SU-DHL-6 (cell line): ENCODE data around the gene DCAF17.

Source experiments
- H2AFZ ChIP-seq: fragments of 200-600 bp; sonication (generic); 2 replicates; pipeline ENCODE4 v1.6.1; 2014; ENCODE audit warnings: low read depth, mild to moderate bottlenecking, moderate library complexity, mixed read lengths, antibody characterized with exemption, low read length; ENCODE audit not compliant: severe bottlenecking
- H3F3A ChIP-seq: fragments of 200-600 bp; shearing (Covaris generic); 2 replicates; pipeline ENCODE4 v1.6.0; 2016; ENCODE audit warnings: antibody characterized with exemption, mild to moderate bottlenecking; ENCODE audit not compliant: insufficient read depth
- H3K27ac ChIP-seq: fragments of 200-600 bp; sonication (generic); 2 replicates; pipeline ENCODE4 v1.5.1; 2016; ENCODE audit warnings: low read depth, mild to moderate bottlenecking, low read length, moderate library complexity, mixed read lengths
- H3K27me3 ChIP-seq: fragments of 200-600 bp; sonication (generic), shearing (Covaris generic); 2 replicates; pipeline ENCODE4 v1.6.0; 2014; ENCODE audit warnings: mild to moderate bottlenecking, low read length
- H3K36me3 ChIP-seq: fragments of 200-600 bp; sonication (generic); 2 replicates; pipeline ENCODE4 v1.6.1; 2014; ENCODE audit warnings: mild to moderate bottlenecking, low read length, mixed read lengths
- H3K4me2 ChIP-seq: fragments of 300-600, 200-600 bp; shearing (Covaris generic), sonication (generic); 2 replicates; pipeline ENCODE4 v1.6.0; 2014; ENCODE audit warnings: low read length, low read depth, mild to moderate bottlenecking; ENCODE audit not compliant: poor library complexity, severe bottlenecking
- H3K4me3 ChIP-seq: fragments of 200-600 bp; sonication (generic); 2 replicates; pipeline ENCODE4 v1.5.1; 2014; ENCODE audit warnings: antibody characterized with exemption, low read length, mild to moderate bottlenecking, mixed read lengths; ENCODE audit not compliant: insufficient read depth, poor library complexity, severe bottlenecking
- H3K79me2 ChIP-seq: fragments of 200-600 bp; sonication (generic); 2 replicates; pipeline ENCODE4 v1.6.1; 2014; ENCODE audit warnings: mild to moderate bottlenecking, low read length, moderate library complexity; ENCODE audit not compliant: insufficient read depth
- H3K9ac ChIP-seq: fragments of 200-600 bp; sonication (generic); 2 replicates; pipeline ENCODE4 v1.7.0; 2014; ENCODE audit warnings: mild to moderate bottlenecking, low read length
- H3K9me2 ChIP-seq: fragments of 200-600 bp; sonication (generic); replicated peaks from 2 replicates; pipeline ENCODE4 v1.6.1; 2014; ENCODE audit warnings: low read length; ENCODE audit not compliant: insufficient read depth
- H3K9me3 ChIP-seq: fragments of 200-600 bp; sonication (generic); 2 replicates; pipeline ENCODE4 v1.6.1; 2014; ENCODE audit warnings: low read length, mixed read lengths; ENCODE audit not compliant: insufficient read depth
- H4K20me1 ChIP-seq: fragments of 200-600 bp; sonication (generic); 2 replicates; pipeline ENCODE4 v1.6.1; 2014; ENCODE audit warnings: low read depth, mild to moderate bottlenecking, antibody characterized with exemption, low read length, moderate library complexity, mixed read lengths
- CTCF ChIP-seq: fragments of 200-600 bp; sonication (generic); IDR thresholded peaks from one replicate; pipeline ENCODE4 v1.5.1; 2017; ENCODE audit warnings: antibody characterized with exemption, mild to moderate bottlenecking, low read length, moderate library complexity; ENCODE audit not compliant: insufficient read depth, poor library complexity, severe bottlenecking
- EZH2phosphoT487 ChIP-seq: fragments of 200-600 bp; sonication (generic), shearing (Covaris generic); conservative IDR thresholded peaks from 2 replicates; pipeline ENCODE4 v1.6.1; 2018; ENCODE audit warnings: mild to moderate bottlenecking, antibody characterized with exemption, low read length, moderate library complexity, mixed read lengths

DCAF17 gene

GRCh38 chr2:171522788-171523087 is 88.7 kb downstream of the DCAF17 start:
- no peaks in the 10 kb centered on the region for H3K9me2 ChIP-seq
- no peaks in the 10 kb centered on the region for H3K9me3 ChIP-seq
- no peaks in the 10 kb centered on the region for H3F3A ChIP-seq
- H3K36me3 ChIP-seq: no peaks in the 10 kb centered on the region
- H3K9ac ChIP-seq: no peak overlapping the region
- H3K79me2 ChIP-seq: no peaks in the 10 kb centered on the region
- H2AFZ ChIP-seq: no peak overlapping the region
- no peak for TF ChIP-seq CTCF
- no peak for TF ChIP-seq EZH2phosphoT487
- no peak overlapping the region for H3K27ac ChIP-seq
- peak overlapping the region; percentile 38 for H3K4me2 ChIP-seq
- no peaks in the 10 kb centered on the region for H4K20me1 ChIP-seq
- no peaks in the 10 kb centered on the region for H3K27me3 ChIP-seq
- no peak overlapping the region for H3K4me3 ChIP-seq

GRCh38 chr2:171523088-171524017 is 89.3 kb downstream of the DCAF17 start:
- H3K4me3 ChIP-seq: no peak overlapping the region
- H3K9ac ChIP-seq: no peak overlapping the region
- no peaks in the 10 kb centered on the region for H3K9me3 ChIP-seq
- no peaks in the 10 kb centered on the region for H3K27me3 ChIP-seq
- H3K4me2 ChIP-seq: peak overlapping the region; percentile 38
- H3K27ac ChIP-seq: no peak overlapping the region
- no peaks in the 10 kb centered on the region for H3F3A ChIP-seq
- no peaks in the 10 kb centered on the region for H3K36me3 ChIP-seq
- H2AFZ ChIP-seq: no peak overlapping the region
- TF ChIP-seq CTCF (no peak), EZH2phosphoT487 (0 out of 2 replicates have a peak, but pooled peaks have one; percentile 18)
- H3K79me2 ChIP-seq: no peaks in the 10 kb centered on the region
- no peaks in the 10 kb centered on the region for H4K20me1 ChIP-seq
- H3K9me2 ChIP-seq: no peaks in the 10 kb centered on the region

- H3K27ac ChIP-seq: no peak overlapping the region
- H3K79me2 ChIP-seq: no peaks in the 10 kb centered on the region
- no peaks in the 10 kb centered on the region for H3K27me3 ChIP-seq
- H2AFZ ChIP-seq: no peak overlapping the region
- no peaks in the 10 kb centered on the region for H3K9me2 ChIP-seq
- no peak for TF ChIP-seq CTCF
- TF ChIP-seq EZH2phosphoT487: no peak
- H3K9ac ChIP-seq: no peak overlapping the region
- H4K20me1 ChIP-seq: no peaks in the 10 kb centered on the region
- no peaks in the 10 kb centered on the region for H3K9me3 ChIP-seq
- H3K4me3 ChIP-seq: no peak overlapping the region
- no peaks in the 10 kb centered on the region for H3F3A ChIP-seq
- no peak overlapping the region for H3K4me2 ChIP-seq
- H3K36me3 ChIP-seq: no peaks in the 10 kb centered on the region
These were observed 90.0 kb downstream of the DCAF17 start for GRCh38 chr2:171524018-171524401.
